ENCODE results near the gene NUP93. TPM values are rescaled to one million over a fixed set of nuclear protein-coding genes. Genes with fewer than 3 reads are reported as not detected.
A peak's percentile ranks its signal among the peaks of the same experiment; 100 is the strongest.

Gene NUP93
- total RNA-seq (2014; rRNA removed; shearing (Covaris generic)), result 134 and 139 TPM in 2 replicates

GRCh38 chr16:56729735-56730662 lies at the start of gene NUP93:
TSS of gene NUP93 (plus strand) at chr16:56730129. CDS start at chr16:56748248, 18,119 bp downstream.
- peak; percentile 88 for DNase-seq (ENCODE audit: low spot score)

DNA sequence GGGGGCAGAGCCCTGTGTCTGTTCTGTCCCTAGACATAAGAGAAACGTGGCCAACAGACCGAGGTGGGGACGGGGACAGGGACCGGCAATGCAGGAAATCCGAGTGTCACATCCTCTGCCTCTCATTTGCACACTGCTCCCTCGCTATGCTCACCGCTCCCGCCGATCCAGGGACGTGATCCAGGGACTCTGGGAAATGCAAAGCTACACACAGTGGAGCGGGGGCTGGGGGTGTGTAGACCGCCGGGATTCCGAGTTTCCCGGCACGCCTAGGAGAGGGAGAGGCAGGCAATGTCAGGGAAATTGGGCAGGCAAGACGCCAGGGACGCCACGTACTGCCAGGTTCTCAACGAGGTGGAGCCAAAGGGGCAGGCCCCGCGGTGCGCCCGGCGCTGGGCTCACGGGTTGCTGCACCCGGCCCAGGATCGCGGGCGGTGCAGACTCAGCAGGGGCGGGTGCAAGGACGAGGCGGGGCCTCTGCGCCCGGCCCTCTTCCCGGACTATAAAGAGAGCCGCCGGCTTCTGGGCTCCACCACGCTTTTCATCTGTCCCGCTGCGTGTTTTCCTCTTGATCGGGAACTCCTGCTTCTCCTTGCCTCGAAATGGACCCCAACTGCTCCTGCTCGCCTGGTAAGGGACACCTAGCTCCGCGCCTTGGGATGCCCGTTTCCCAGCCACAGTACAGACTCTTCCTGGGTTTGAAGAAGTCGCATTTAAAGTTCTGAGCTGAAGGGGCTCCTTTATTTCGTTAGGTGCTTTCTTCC lies 47.8 kb upstream of the NUP93 start, which contains the start of gene MT1X:
TSS of gene MT1X (plus strand) at position 532 of the 764 bp plus-strand sequence. CDS start at position 603, 71 bp downstream.
- peak; percentile 83 for DNase-seq (ENCODE audit: low spot score)

DNA sequence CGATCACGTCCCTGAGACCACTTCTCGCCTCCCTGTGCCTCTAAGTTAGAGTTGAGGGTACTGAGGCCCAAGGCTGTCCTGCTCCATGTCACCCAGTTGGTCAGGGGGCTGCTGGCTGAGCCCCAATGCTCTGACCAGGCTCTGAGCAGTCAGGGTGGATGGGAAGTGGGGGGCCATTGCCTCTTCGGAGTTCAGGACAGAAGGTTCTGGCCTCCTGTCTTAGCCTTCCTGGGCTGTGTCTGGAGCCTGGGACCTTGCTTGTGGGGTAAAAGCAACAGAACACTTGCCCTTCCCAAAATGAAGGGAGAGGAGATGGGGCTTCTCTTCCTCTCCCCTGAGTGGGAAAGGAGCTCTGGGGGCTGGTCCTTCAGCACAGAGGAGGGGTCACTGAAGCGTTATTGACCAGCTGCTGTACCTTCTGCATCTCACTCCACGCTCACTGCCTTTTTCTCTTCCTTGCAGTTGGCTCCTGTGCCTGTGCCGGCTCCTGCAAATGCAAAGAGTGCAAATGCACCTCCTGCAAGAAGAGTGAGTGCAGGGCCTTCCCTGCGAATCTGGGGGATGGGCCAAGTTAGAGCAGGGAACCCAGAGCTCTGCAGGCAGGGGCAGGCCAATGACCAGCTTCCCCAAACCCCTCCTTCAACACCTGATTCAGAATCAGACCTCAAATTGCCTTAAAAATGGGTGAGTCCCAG lies 47.1 kb upstream of the NUP93 start:
- no peak for DNase-seq (ENCODE audit: low spot score)

DNA sequence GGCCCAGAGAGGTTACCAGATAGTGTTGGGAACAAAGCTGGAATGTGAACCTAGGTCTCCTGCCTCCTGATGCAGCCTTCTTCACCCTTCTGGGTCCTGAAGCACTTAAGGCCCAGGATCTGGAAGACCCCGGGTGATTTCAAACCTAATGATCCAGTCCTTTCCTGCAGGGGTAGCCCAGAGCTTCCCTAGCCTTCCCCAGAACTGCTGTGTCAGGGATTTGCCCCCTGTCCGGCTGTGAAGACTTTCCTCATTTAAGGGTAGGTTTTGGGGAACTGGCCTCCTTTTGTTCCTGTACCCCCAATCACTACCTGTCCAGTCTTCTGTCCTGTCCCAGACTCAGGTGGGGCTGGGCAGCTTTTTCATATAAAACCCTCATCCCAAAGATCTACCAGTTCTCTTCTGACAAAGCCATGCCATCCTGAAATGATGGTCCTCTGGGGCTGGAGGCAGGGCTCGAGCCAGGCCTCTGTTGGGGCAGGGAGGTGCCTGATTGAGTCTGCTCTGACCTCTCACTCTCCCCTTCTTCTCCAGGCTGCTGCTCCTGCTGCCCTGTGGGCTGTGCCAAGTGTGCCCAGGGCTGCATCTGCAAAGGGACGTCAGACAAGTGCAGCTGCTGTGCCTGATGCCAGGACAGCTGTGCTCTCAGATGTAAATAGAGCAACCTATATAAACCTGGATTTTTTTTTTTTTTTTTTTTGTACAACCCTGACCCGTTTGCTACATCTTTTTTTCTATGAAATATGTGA lies 46.3 kb upstream of the NUP93 start:
- DNase-seq (ENCODE audit: low spot score), result no peak

DNA sequence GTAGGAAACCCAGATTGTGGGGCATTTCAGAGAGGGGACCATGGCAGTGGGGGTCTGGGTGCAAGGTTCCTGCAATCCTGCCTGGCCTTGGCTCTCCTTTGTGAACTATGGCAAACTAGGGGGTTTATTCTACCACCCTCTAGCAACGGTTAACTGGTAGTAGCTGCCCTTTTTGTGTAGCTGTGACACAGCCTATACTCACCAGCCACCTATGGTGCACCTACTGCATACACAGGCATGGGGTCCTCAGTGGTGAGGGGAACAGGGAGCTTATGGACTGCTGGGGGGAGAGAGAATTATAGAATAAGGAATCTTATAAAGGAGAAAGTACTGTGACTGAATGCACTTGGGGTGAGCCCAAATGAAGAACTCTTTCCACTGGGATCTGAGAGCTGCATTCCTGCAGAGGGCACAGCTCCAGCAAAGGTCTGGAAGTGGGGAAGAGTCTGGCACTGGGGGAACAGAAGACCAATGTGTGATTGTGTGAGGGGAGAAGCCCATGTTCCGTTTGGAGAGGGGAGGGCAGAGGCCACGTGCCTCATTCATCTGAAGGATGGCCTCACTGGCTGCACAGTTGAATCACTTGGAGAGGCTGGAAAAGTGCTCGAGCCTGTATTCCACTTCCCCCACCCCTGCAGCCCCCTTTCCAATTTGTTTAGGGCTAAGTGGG lies 45.5 kb upstream of the NUP93 start:
- DNase-seq (ENCODE audit: low spot score), result no peak

DNA sequence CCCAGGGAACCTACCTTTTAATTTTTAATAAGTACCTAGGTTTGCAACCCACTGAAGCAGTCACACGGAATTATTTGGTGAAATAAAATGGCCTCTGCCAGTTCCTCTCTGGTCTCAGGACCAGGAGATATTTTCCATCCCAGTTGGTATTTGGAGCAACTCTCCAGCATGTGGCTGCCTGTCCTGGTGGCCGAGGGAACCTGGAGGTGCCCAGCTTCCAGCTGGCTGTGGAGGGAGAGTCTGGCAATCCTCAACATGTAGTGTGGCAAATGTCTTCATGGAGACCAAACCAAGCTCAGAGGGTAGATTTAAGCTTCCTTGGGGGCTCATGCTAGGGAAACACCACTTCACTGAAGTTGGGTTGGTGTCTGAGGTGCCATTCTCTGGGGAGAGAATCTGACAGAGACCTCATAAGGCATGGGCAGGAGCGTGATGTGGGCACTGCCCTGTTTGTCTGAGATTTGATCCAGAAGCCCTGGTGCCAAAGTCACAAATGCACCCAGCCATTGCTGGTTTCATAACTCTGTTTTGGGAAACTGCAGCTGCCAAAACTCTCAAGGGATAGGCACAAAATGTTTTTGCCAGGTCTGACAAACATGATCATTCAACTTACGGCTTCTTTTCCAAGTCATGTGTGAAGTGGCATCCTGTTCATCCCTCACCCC lies 44.9 kb upstream of the NUP93 start:
- no peak for DNase-seq (ENCODE audit: low spot score)

DNA sequence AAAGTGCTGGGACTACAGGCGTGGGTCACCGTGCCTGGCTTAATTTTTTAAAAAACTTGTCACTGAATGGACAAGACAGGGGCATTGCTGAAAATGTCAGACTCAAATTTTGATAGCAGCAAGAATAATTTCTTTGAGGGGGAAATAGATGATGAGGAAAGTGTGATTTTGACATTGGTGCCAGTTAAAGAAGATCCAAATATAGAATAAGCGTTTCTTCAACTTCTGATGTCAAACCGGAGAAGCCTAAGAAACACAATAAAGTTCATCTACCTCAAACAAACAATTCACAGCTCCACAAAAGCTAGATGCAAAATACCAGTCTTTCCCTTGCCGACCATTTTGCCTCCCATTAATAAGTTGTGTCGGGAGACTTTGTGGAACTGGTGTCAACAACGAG lies 43.2 kb upstream of the NUP93 start:
- no peak for DNase-seq (ENCODE audit: low spot score)

GRCh38 chr16:56688762-56689161 lies 41.2 kb upstream of the NUP93 start:
- DNase-seq (ENCODE audit: low spot score), result no peak

- peak; percentile 40 for DNase-seq (ENCODE audit: low spot score)
These were observed 40.8 kb upstream of the NUP93 start for GRCh38 chr16:56689171-56689570.

GRCh38 chr16:56690420-56691122 lies 39.4 kb upstream of the NUP93 start:
- DNase-seq (ENCODE audit: low spot score), result no peak

- DNase-seq (ENCODE audit: low spot score), result peak; percentile 96
These were observed 38.0 kb upstream of the NUP93 start for GRCh38 chr16:56691885-56692284.

DNA sequence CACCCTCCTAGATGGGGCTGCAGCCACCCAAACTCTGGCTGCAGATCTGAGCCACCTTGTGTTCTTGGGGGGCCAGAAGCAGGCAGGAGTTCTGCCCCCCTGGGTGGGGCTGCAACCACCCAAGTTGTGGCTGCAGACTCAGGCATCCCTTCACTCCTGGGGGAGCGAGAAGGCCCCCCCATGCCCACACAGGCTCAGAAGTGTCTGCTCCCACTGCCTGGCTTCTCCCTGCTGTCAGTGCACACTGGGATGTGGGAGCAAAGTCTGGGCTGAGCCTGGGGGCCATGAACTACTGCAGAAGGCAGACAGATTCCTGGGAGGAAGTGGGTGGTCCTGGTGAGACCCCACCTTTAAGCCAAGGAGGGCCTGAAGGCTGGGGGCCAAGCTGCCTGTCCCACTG lies 34.7 kb upstream of the NUP93 start:
- no peak for DNase-seq (ENCODE audit: low spot score)

DNA sequence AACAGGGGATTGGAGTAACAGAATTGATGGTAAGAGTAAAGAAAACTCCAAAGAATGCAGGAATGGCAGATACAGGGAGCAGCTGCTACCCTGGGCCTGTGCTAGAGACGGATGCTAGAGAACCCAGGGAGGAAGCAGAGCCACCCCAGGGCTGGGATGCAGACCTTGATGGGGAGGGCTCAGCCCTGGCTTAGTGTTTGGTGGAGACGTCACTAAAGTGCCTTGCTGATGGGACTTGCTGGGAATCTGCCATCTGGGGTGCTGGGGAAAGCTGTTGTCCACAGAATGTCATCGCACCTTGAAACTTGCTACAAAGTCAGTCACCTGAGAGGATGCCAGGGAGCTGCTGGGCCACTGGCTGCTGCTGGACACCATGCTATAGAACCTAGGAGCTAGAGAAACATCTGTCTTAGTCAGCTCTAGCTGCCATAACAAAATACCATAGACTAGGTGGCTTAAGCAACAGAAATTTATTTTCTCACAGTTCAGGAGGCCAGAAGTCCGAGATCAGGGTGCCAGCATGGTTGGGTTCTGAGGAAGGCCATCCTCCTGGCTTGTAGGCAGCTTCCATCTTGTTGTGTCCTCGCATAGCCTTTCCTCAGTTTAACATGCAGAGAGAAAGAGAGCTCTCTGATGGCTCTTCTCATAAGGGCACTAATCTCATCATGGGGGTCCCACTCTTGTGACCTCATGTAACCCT lies 32.3 kb upstream of the NUP93 start:
- DNase-seq (ENCODE audit: low spot score), result no peak

DNA sequence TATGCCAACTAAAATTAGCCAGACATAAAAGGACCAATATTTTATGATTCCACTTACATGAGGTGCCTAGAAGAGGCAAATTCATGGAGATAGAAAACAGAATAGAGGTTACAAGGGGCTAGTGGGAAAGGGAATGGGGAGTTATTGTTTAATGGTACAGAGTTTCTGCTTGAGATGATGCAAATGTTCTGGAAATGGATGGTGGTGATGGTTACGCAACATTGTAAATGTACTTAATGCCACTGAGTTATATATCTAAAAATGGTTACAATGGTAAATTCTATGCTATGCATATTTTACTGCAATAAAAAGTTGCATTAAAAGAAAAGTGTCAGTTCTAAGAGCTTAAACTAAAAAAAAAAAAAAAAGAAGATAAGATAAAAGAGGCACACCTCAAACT lies 29.7 kb upstream of the NUP93 start:
- no peak for DNase-seq (ENCODE audit: low spot score)

GRCh38 chr16:56700631-56701030 lies 29.3 kb upstream of the NUP93 start:
- no peak for DNase-seq (ENCODE audit: low spot score)

GRCh38 chr16:56701534-56701933 lies 28.4 kb upstream of the NUP93 start:
- DNase-seq (ENCODE audit: low spot score), result no peak

DNA sequence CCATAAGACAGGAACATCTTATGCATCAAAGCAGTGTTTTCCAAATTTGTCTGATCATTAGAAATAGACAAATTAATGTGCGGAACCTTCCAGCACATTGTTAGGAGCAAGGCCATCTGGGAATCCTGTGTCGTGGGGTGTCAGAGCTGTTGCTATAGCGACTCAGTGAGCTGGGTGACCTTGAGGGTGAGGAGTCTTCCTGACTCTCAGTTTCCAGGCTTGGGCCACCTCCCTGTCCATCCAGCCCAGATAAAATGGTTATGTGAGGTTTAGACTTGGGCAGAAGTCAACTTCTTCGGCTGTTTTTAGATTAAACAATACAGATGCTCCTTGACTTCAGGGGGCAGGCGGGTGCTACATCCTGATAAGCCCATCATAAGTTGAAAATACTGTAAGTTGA lies 27.1 kb upstream of the NUP93 start:
- no peak for DNase-seq (ENCODE audit: low spot score)

DNA sequence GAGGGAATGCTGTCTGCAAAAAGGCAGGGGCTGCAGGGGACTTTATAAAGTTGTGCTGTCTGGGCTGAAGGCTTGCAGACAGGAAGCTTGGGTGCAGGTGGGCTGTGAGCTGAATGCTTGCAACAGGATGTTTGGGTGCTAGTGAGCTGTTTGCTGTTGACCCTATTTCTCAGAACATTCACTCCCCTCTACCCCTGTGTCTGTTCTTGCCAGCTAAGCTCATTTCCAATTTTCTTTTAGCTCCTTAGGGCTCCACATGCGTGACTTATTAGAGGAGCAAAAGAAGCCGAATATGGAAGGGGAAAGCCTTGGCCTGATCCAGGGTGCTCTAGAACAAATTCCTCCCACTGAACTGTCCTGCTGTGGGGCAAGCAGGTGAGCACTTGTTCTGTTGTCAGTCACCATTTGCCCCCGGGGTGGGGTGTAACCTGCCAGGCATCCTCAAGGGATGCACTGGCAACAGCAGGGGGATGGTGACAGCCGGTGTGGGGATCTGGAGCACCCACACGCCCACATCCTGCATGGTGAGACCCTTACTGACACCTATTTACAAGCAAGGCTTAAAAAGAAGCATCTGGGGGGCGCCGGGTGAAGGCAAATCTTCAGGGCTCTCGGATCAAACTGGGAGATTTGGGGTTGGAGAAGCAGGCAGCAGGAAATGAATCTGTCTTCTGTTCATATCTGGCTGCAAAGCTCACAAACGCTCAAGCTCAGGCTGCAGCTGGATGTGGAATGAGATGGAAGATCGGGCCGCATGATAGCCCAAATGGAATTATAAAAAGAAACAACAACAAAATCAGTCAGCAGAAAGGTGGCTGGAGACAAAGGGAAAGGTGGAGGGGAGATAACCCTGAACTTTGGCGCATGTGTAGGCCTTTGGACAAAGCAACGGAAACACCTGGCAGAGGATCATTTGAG lies 21.1 kb upstream of the NUP93 start:
- DNase-seq (ENCODE audit: low spot score), result no peak
